K562 (cell line): ENCODE data around the gene NEU1. TPM values are rescaled to one million over a fixed set of nuclear protein-coding genes. Genes with fewer than 3 reads are reported as not detected.

Experiments
- FOXK1 ChIP-seq: sonication (generic); formaldehyde crosslinking; IDR thresholded peaks from 2 replicates; pipeline ENCODE4 v1.8.0; 2022; ENCODE audit warnings: missing genetic modification reagents, mild to moderate bottlenecking, borderline replicate concordance
- HNRNPLL ChIP-seq: fragments of 200-400 bp; formaldehyde crosslinking; IDR thresholded peaks from 2 replicates; pipeline ENCODE4 v1.6.1; 2017; ENCODE audit warnings: low read length, low read depth, mild to moderate bottlenecking; ENCODE audit not compliant: poor library complexity, severe bottlenecking
- SP2 ChIP-seq: IDR thresholded peaks from 2 replicates; pipeline ENCODE4 v1.6.1; 2011; ENCODE audit warnings: mild to moderate bottlenecking, low read depth, low read length, moderate library complexity; ENCODE audit not compliant: poor library complexity, severe bottlenecking; ENCODE audit errors: extremely low read depth
- U2AF2 ChIP-seq: fragments of 200-400 bp; formaldehyde crosslinking; optimal IDR thresholded peaks from 2 replicates; pipeline ENCODE3; 2017; ENCODE audit warnings: low read depth, mild to moderate bottlenecking, low read length
- WHSC1 ChIP-seq: IDR thresholded peaks from one replicate; pipeline ENCODE4 v1.6.1; 2012; ENCODE audit warnings: low read length, control low read depth, inconsistent platforms
- XRCC3 ChIP-seq: fragments of 450-650 bp; IDR thresholded peaks from 2 replicates; pipeline ENCODE4 v1.6.1; 2017; ENCODE audit warnings: mild to moderate bottlenecking, moderate library complexity
- polyA plus RNA-seq, 8 experiments: library from polyadenylated mRNA; depleted of rRNA in 4 of 8; stranded (reverse) in 5 of 8; unstranded in 3 of 8; fragments of >200 nt; fragmentation: Nextera tagmentation in 2 of 8; fragmentation: Illumina TruSeq in 1 of 8; extraction: Ambion mirVana in 2 of 8; extraction: Trizol in 1 of 8; gene quantifications; 2 replicates each; pipeline versions ENCODE4 v1.2.1 to v1.2.3, GENCODE V29; 2011 to 2014; ENCODE audit warnings: inconsistent platforms in 1 of 8, missing spikeins in 1 of 8
- total RNA-seq, 7 experiments: library from RNA; depleted of rRNA in 6 of 7; stranded (reverse); fragments of >200 nt in 6 of 7; fragmentation: Illumina TruSeq in 2 of 7; extraction: Trizol in 2 of 7; gene quantifications; 2 replicates each; pipeline versions ENCODE4 v1.2.1 to v1.2.3, GENCODE V29; 2011 to 2021; ENCODE audit warnings: low replicate concordance in 1 of 7
- TF ChIP-seq, protein P1 (sequence below): fragments of 450-650 bp; conservative IDR thresholded peaks from 2 replicates; pipeline ENCODE4 v1.6.1; 2016; ENCODE audit warnings: missing genetic modification characterization, low read depth, mild to moderate bottlenecking, control low read depth, missing compliant biosample characterization
- TF ChIP-seq, protein P2 (sequence below): IDR thresholded peaks from 3 replicates; pipeline ENCODE4 v1.6.1; 2011; ENCODE audit warnings: borderline replicate concordance, mild to moderate bottlenecking, moderate library complexity; ENCODE audit not compliant: insufficient read length; ENCODE audit errors: extremely low read depth
- TF ChIP-seq, protein P3 (sequence below), 2 experiments: fragments of 450-650 bp in 1 of 2; sonication (generic) in 1 of 2; formaldehyde crosslinking; conservative IDR thresholded peaks; 2 replicates each; pipeline versions ENCODE4 v1.4.0 to v1.8.1; 2020 to 2022; ENCODE audit warnings: mild to moderate bottlenecking in 1 of 2, missing genetic modification reagents in 1 of 2
- TF ChIP-seq, protein P4 (sequence below), 2 experiments: fragments of 450-650 bp; formaldehyde crosslinking in 1 of 2; IDR thresholded peaks; 2 replicates each; pipeline versions ENCODE4 v1.4.0 to v1.6.1; 2014 to 2020; ENCODE audit warnings: mild to moderate bottlenecking in 2 of 2, borderline replicate concordance in 1 of 2, low read depth in 1 of 2

The NEU1 gene
- total and polyA plus RNA-seq, 9 of the 15 experiments (the other 6 are each of a cell fraction or from before 2014, with no cell fraction given), result 14.8 to 67.8 (median 51.0) TPM

DNA sequence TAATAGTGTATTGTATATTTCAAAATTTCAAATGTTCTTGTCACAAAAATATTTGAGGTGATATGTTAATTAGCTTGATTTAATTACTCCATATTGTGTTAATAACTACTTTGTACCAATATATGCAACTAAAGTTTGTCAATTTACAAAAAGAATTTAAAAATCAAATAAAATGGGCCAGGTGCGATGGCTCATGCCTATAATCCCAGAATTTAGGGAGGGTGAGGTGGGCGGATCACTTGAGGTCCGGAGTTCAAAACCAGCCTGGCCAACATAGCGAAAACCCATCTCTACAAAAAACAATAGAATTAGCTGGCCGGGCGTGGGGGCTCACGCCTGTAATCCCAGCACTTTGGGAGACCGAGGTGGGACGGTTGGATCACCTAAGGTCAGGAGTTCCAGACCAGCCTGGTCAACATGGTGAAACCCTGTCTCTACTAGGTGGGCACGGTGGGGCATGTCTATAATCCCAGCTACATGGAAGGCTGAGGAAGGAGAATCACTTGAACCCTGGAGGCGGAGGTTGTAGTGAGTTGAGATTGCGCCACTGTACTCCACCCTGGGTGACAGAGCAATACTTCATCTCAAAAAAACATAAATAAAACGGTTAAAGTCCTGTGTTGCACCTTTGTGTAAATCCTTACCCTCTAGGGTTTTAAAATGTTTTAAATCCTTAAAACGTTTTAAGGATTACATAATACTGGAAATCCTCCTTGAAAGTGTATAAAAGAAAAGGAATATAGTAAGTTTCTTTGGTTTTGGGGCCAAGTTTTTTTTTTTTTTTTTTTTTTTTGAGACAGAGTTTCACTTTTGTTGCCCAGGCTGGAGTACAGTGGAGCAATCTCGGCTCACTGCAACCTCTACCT lies 31.0 kb downstream of the NEU1 start (continued):
- TF ChIP-seq, protein P1, sequence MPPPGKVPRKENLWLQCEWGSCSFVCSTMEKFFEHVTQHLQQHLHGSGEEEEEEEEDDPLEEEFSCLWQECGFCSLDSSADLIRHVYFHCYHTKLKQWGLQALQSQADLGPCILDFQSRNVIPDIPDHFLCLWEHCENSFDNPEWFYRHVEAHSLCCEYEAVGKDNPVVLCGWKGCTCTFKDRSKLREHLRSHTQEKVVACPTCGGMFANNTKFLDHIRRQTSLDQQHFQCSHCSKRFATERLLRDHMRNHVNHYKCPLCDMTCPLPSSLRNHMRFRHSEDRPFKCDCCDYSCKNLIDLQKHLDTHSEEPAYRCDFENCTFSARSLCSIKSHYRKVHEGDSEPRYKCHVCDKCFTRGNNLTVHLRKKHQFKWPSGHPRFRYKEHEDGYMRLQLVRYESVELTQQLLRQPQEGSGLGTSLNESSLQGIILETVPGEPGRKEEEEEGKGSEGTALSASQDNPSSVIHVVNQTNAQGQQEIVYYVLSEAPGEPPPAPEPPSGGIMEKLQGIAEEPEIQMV, result 0 out of 2 replicates have a peak, but pooled peaks have one; percentile 40
- no peak for TF ChIP-seq WHSC1
- peak; percentile 63; the same call in 1 of the 2 replicates for TF ChIP-seq FOXK1 (CRISPR knock-in tag)
- TF ChIP-seq, protein P2, sequence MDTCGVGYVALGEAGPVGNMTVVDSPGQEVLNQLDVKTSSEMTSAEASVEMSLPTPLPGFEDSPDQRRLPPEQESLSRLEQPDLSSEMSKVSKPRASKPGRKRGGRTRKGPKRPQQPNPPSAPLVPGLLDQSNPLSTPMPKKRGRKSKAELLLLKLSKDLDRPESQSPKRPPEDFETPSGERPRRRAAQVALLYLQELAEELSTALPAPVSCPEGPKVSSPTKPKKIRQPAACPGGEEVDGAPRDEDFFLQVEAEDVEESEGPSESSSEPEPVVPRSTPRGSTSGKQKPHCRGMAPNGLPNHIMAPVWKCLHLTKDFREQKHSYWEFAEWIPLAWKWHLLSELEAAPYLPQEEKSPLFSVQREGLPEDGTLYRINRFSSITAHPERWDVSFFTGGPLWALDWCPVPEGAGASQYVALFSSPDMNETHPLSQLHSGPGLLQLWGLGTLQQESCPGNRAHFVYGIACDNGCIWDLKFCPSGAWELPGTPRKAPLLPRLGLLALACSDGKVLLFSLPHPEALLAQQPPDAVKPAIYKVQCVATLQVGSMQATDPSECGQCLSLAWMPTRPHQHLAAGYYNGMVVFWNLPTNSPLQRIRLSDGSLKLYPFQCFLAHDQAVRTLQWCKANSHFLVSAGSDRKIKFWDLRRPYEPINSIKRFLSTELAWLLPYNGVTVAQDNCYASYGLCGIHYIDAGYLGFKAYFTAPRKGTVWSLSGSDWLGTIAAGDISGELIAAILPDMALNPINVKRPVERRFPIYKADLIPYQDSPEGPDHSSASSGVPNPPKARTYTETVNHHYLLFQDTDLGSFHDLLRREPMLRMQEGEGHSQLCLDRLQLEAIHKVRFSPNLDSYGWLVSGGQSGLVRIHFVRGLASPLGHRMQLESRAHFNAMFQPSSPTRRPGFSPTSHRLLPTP, result no peak
- no peak for TF ChIP-seq SP2
- TF ChIP-seq, protein P3, sequence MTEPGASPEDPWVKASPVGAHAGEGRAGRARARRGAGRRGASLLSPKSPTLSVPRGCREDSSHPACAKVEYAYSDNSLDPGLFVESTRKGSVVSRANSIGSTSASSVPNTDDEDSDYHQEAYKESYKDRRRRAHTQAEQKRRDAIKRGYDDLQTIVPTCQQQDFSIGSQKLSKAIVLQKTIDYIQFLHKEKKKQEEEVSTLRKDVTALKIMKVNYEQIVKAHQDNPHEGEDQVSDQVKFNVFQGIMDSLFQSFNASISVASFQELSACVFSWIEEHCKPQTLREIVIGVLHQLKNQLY (CRISPR knock-in tag; conservative IDR thresholded peaks at IDR 0.05), result 0 out of 4 replicates have a peak, but pooled peaks of 1 of the 2 experiments have one; percentile 13
- TF ChIP-seq, protein P4, sequence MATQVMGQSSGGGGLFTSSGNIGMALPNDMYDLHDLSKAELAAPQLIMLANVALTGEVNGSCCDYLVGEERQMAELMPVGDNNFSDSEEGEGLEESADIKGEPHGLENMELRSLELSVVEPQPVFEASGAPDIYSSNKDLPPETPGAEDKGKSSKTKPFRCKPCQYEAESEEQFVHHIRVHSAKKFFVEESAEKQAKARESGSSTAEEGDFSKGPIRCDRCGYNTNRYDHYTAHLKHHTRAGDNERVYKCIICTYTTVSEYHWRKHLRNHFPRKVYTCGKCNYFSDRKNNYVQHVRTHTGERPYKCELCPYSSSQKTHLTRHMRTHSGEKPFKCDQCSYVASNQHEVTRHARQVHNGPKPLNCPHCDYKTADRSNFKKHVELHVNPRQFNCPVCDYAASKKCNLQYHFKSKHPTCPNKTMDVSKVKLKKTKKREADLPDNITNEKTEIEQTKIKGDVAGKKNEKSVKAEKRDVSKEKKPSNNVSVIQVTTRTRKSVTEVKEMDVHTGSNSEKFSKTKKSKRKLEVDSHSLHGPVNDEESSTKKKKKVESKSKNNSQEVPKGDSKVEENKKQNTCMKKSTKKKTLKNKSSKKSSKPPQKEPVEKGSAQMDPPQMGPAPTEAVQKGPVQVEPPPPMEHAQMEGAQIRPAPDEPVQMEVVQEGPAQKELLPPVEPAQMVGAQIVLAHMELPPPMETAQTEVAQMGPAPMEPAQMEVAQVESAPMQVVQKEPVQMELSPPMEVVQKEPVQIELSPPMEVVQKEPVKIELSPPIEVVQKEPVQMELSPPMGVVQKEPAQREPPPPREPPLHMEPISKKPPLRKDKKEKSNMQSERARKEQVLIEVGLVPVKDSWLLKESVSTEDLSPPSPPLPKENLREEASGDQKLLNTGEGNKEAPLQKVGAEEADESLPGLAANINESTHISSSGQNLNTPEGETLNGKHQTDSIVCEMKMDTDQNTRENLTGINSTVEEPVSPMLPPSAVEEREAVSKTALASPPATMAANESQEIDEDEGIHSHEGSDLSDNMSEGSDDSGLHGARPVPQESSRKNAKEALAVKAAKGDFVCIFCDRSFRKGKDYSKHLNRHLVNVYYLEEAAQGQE (IDR thresholded peaks at IDR 0.05; ENCODE audit: borderline replicate concordance), result no peak
- TF ChIP-seq, protein P4 (CRISPR knock-in tag; IDR thresholded peaks at IDR 0.05; ENCODE audit: low read depth), result peak; percentile 69; the same call in 1 of the 2 replicates
- TF ChIP-seq U2AF2, result no peak
- TF ChIP-seq HNRNPLL, result peak; percentile 17
- no peak for TF ChIP-seq XRCC3
